SU-DHL-6 (cell line): ENCODE results near the gene PYGB.

ENCODE experiments used
- H2AFZ ChIP-seq: fragments of 200-600 bp; sonication (generic); 2 replicates; pipeline ENCODE4 v1.6.1; 2014; ENCODE audit warnings: low read depth, mild to moderate bottlenecking, moderate library complexity, mixed read lengths, antibody characterized with exemption, low read length; ENCODE audit not compliant: severe bottlenecking
- H3F3A ChIP-seq: fragments of 200-600 bp; shearing (Covaris generic); 2 replicates; pipeline ENCODE4 v1.6.0; 2016; ENCODE audit warnings: antibody characterized with exemption, mild to moderate bottlenecking; ENCODE audit not compliant: insufficient read depth
- H3K27ac ChIP-seq: fragments of 200-600 bp; sonication (generic); 2 replicates; pipeline ENCODE4 v1.5.1; 2016; ENCODE audit warnings: low read depth, mild to moderate bottlenecking, low read length, moderate library complexity, mixed read lengths
- H3K27me3 ChIP-seq: fragments of 200-600 bp; sonication (generic), shearing (Covaris generic); 2 replicates; pipeline ENCODE4 v1.6.0; 2014; ENCODE audit warnings: mild to moderate bottlenecking, low read length
- H3K36me3 ChIP-seq: fragments of 200-600 bp; sonication (generic); 2 replicates; pipeline ENCODE4 v1.6.1; 2014; ENCODE audit warnings: mild to moderate bottlenecking, low read length, mixed read lengths
- H3K4me2 ChIP-seq: fragments of 300-600, 200-600 bp; shearing (Covaris generic), sonication (generic); 2 replicates; pipeline ENCODE4 v1.6.0; 2014; ENCODE audit warnings: low read length, low read depth, mild to moderate bottlenecking; ENCODE audit not compliant: poor library complexity, severe bottlenecking
- H3K4me3 ChIP-seq: fragments of 200-600 bp; sonication (generic); 2 replicates; pipeline ENCODE4 v1.5.1; 2014; ENCODE audit warnings: antibody characterized with exemption, low read length, mild to moderate bottlenecking, mixed read lengths; ENCODE audit not compliant: insufficient read depth, poor library complexity, severe bottlenecking
- H3K79me2 ChIP-seq: fragments of 200-600 bp; sonication (generic); 2 replicates; pipeline ENCODE4 v1.6.1; 2014; ENCODE audit warnings: mild to moderate bottlenecking, low read length, moderate library complexity; ENCODE audit not compliant: insufficient read depth
- H3K9ac ChIP-seq: fragments of 200-600 bp; sonication (generic); 2 replicates; pipeline ENCODE4 v1.7.0; 2014; ENCODE audit warnings: mild to moderate bottlenecking, low read length
- H3K9me2 ChIP-seq: fragments of 200-600 bp; sonication (generic); replicated peaks from 2 replicates; pipeline ENCODE4 v1.6.1; 2014; ENCODE audit warnings: low read length; ENCODE audit not compliant: insufficient read depth
- H3K9me3 ChIP-seq: fragments of 200-600 bp; sonication (generic); 2 replicates; pipeline ENCODE4 v1.6.1; 2014; ENCODE audit warnings: low read length, mixed read lengths; ENCODE audit not compliant: insufficient read depth
- H4K20me1 ChIP-seq: fragments of 200-600 bp; sonication (generic); 2 replicates; pipeline ENCODE4 v1.6.1; 2014; ENCODE audit warnings: low read depth, mild to moderate bottlenecking, antibody characterized with exemption, low read length, moderate library complexity, mixed read lengths
- CTCF ChIP-seq: fragments of 200-600 bp; sonication (generic); IDR thresholded peaks from one replicate; pipeline ENCODE4 v1.5.1; 2017; ENCODE audit warnings: antibody characterized with exemption, mild to moderate bottlenecking, low read length, moderate library complexity; ENCODE audit not compliant: insufficient read depth, poor library complexity, severe bottlenecking
- EZH2phosphoT487 ChIP-seq: fragments of 200-600 bp; sonication (generic), shearing (Covaris generic); conservative IDR thresholded peaks from 2 replicates; pipeline ENCODE4 v1.6.1; 2018; ENCODE audit warnings: mild to moderate bottlenecking, antibody characterized with exemption, low read length, moderate library complexity, mixed read lengths

PYGB gene

GRCh38 chr20:25257130-25257529 is 9.2 kb downstream of the PYGB start:
- H3K9ac ChIP-seq = no peak overlapping the region
- no peak overlapping the region for H3K4me2 ChIP-seq
- no peaks in the 10 kb centered on the region for H3K27me3 ChIP-seq
- no peaks in the 10 kb centered on the region for H3F3A ChIP-seq
- no peak overlapping the region for H2AFZ ChIP-seq
- H3K9me2 ChIP-seq = no peaks in the 10 kb centered on the region
- H3K4me3 ChIP-seq = no peak overlapping the region
- TF ChIP-seq CTCF = no peak
- TF ChIP-seq EZH2phosphoT487 = no peak
- no peaks in the 10 kb centered on the region; the same call in 1 of the 2 replicates for H3K79me2 ChIP-seq
- H3K27ac ChIP-seq = no peak overlapping the region
- no peaks in the 10 kb centered on the region; the same call in 1 of the 2 replicates for H4K20me1 ChIP-seq
- H3K36me3 ChIP-seq = no peaks in the 10 kb centered on the region
- H3K9me3 ChIP-seq = no peaks in the 10 kb centered on the region

GRCh38 chr20:25257756-25258475 is 10.0 kb downstream of the PYGB start:
- no peak overlapping the region for H3K27ac ChIP-seq
- H3K9me2 ChIP-seq = no peaks in the 10 kb centered on the region
- H3K9ac ChIP-seq = no peak overlapping the region
- H2AFZ ChIP-seq = no peak overlapping the region
- H3K9me3 ChIP-seq = no peaks in the 10 kb centered on the region
- H3K36me3 ChIP-seq = no peaks in the 10 kb centered on the region
- no peaks in the 10 kb centered on the region; the same call in 1 of the 2 replicates for H3K79me2 ChIP-seq
- H4K20me1 ChIP-seq = no peaks in the 10 kb centered on the region; the same call in 1 of the 2 replicates
- H3F3A ChIP-seq = no peaks in the 10 kb centered on the region
- H3K27me3 ChIP-seq = no peaks in the 10 kb centered on the region
- no peak overlapping the region for H3K4me2 ChIP-seq
- no peak overlapping the region for H3K4me3 ChIP-seq
- TF ChIP-seq CTCF (no peak), EZH2phosphoT487 (no peak)

GRCh38 chr20:25258476-25258805 is 10.6 kb downstream of the PYGB start:
- Histone ChIP-seq H3F3A (no peaks in the 10 kb centered on the region), H3K9me2 (no peaks in the 10 kb centered on the region), H3K4me2 (no peak overlapping the region), H3K9ac (no peak overlapping the region), H3K36me3 (no peaks in the 10 kb centered on the region), H3K4me3 (no peak overlapping the region), H4K20me1 (no peaks in the 10 kb centered on the region), H2AFZ (no peak overlapping the region), H3K9me3 (no peaks in the 10 kb centered on the region), H3K27me3 (no peaks in the 10 kb centered on the region), H3K79me2 (no peaks in the 10 kb centered on the region; the same call in 1 of the 2 replicates), H3K27ac (no peak overlapping the region)
- TF ChIP-seq EZH2phosphoT487 (no peak), CTCF (no peak)
